Trophoblast cell (in vitro differentiated cells and primary cell): ENCODE measurements around the gene P3H2.
A peak's percentile ranks its signal among the peaks of the same experiment; 100 is the strongest.

ENCODE experiments used
- DNase-seq, 2 donors: peaks; one replicate each; pipeline ENCODE4 v3.0.0-alpha.2; 2016
- H2AFZ ChIP-seq: 2 replicates; pipeline ENCODE4 v1.6.1; 2013; ENCODE audit warnings: low read length, moderate library complexity, mild to moderate bottlenecking; ENCODE audit not compliant: insufficient read depth, poor library complexity
- H2AK5ac ChIP-seq: 2 replicates; pipeline ENCODE4 v1.6.1; 2013; ENCODE audit warnings: mild to moderate bottlenecking, low read length
- H2BK120ac ChIP-seq: 2 replicates; pipeline ENCODE4 v1.6.1; 2013; ENCODE audit warnings: low read length, mild to moderate bottlenecking, moderate library complexity; ENCODE audit not compliant: insufficient read depth, poor library complexity
- H2BK12ac ChIP-seq: 2 replicates; pipeline ENCODE4 v1.6.1; 2013; ENCODE audit warnings: mild to moderate bottlenecking, low read length, moderate library complexity
- H2BK5ac ChIP-seq: 2 replicates; pipeline ENCODE4 v1.6.1; 2013; ENCODE audit warnings: low read length, low read depth, moderate library complexity, mild to moderate bottlenecking; ENCODE audit not compliant: poor library complexity
- H3K14ac ChIP-seq: 2 replicates; pipeline ENCODE4 v1.6.1; 2013; ENCODE audit warnings: mild to moderate bottlenecking, low read length
- H3K18ac ChIP-seq: 2 replicates; pipeline ENCODE4 v1.6.1; 2013; ENCODE audit warnings: mild to moderate bottlenecking, low read length
- H3K23ac ChIP-seq: 2 replicates; pipeline ENCODE4 v1.6.1; 2013; ENCODE audit warnings: low read length
- H3K27ac ChIP-seq: 2 replicates; pipeline ENCODE4 v1.5.1; 2013; ENCODE audit warnings: low read depth, mild to moderate bottlenecking, inconsistent platforms, low read length, moderate library complexity
- H3K27me3 ChIP-seq: 2 replicates; pipeline ENCODE4 v1.6.1; 2013; ENCODE audit warnings: inconsistent platforms, mild to moderate bottlenecking, low read length, moderate library complexity; ENCODE audit not compliant: insufficient read depth
- H3K36me3 ChIP-seq, 2 experiments: 1 replicate in 1 of 2; 2 replicates in 1 of 2; pipeline ENCODE4 v1.6.1; 2013; ENCODE audit warnings: low read length in 2 of 2, mild to moderate bottlenecking in 2 of 2, moderate library complexity in 1 of 2; ENCODE audit not compliant: insufficient read depth in 2 of 2, control insufficient read depth in 1 of 2
- H3K4ac ChIP-seq: 2 replicates; pipeline ENCODE4 v1.6.1; 2013; ENCODE audit warnings: low read depth, mild to moderate bottlenecking, low read length, moderate library complexity
- H3K4me1 ChIP-seq, 2 experiments: 1 replicate in 1 of 2; 2 replicates in 1 of 2; pipeline ENCODE4 v1.6.1; 2013; ENCODE audit warnings: low read length in 2 of 2, mild to moderate bottlenecking in 2 of 2, moderate library complexity in 1 of 2; ENCODE audit not compliant: insufficient read depth in 2 of 2, control insufficient read depth in 1 of 2
- H3K4me2 ChIP-seq: 2 replicates; pipeline ENCODE4 v1.6.1; 2013; ENCODE audit warnings: inconsistent platforms, mild to moderate bottlenecking, low read length, moderate library complexity
- H3K4me3 ChIP-seq: 2 replicates; pipeline ENCODE4 v1.5.1; 2013; ENCODE audit warnings: mild to moderate bottlenecking, low read depth, low read length, inconsistent platforms
- H3K79me1 ChIP-seq: one replicate; pipeline ENCODE4 v1.6.1; 2013; ENCODE audit warnings: low read length
- H3K79me2 ChIP-seq: 2 replicates; pipeline ENCODE4 v1.6.1; 2013; ENCODE audit warnings: low read length, mild to moderate bottlenecking; ENCODE audit not compliant: control insufficient read depth, insufficient read depth, poor library complexity
- H3K9ac ChIP-seq: 2 replicates; pipeline ENCODE4 v1.6.1; 2013; ENCODE audit warnings: mild to moderate bottlenecking, low read length
- H3K9me3 ChIP-seq: 2 replicates; pipeline ENCODE4 v1.6.1; 2013; ENCODE audit warnings: low read depth, mild to moderate bottlenecking, control low read depth, inconsistent platforms, low read length; ENCODE audit not compliant: insufficient read depth
- H4K12ac ChIP-seq: 2 replicates; pipeline ENCODE4 v1.6.1; 2013; ENCODE audit warnings: low read depth, mild to moderate bottlenecking, low read length, moderate library complexity
- H4K8ac ChIP-seq: 2 replicates; pipeline ENCODE4 v1.6.1; 2013; ENCODE audit warnings: low read depth, mild to moderate bottlenecking, low read length, moderate library complexity
- H4K91ac ChIP-seq: one replicate; pipeline ENCODE4 v1.6.1; 2013; ENCODE audit warnings: low read depth, mild to moderate bottlenecking, low read length, moderate library complexity
- WGBS: extraction: QIAGEN DNeasy Blood & Tissue Kit; methylation state at CpG from one replicate; pipeline ENCODE4 v1.1.7; 2013; ENCODE audit warnings: missing lambda C conversion rate; ENCODE audit not compliant: insufficient read length, insufficient coverage; ENCODE audit errors: extremely low coverage; 5-methylcytosine and 5-hydroxymethylcytosine counted together

Gene P3H2

DNA sequence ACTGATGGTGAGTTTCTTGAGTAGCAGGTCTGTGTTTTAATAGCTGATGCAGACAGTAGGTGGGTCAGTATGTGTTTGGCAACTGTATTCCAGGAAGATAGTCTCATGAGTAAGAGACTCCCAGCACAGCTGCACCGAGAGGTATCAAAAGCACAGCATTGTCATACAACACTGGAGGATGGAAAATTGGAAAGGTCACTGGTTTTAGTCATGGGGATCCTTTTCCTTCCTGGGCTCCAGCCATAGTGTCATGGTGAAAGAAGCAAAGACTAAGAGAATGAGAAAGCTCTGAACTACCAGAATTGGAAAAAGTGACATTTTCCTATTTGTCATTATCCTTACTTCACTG, 61.5 kb downstream of the P3H2 start:
- H3K27ac ChIP-seq = peak overlapping the region; percentile 89
- no peaks in the 10 kb centered on the region for H3K27me3 ChIP-seq
- H3K4me1 ChIP-seq = peaks cover 8 to 9% of the 10 kb centered on the region in 2 experiments
- no peak overlapping the region for H3K9ac ChIP-seq
- no peak overlapping the region for H3K23ac ChIP-seq
- H2BK12ac ChIP-seq = peak overlapping the region; percentile 42
- no peak overlapping the region for H3K4me2 ChIP-seq
- no peak overlapping the region for H2AFZ ChIP-seq
- no peak overlapping the region for H3K14ac ChIP-seq
- H2BK5ac ChIP-seq = peak overlapping the region; percentile 27
- no peak overlapping the region for H4K12ac ChIP-seq
- H3K4me3 ChIP-seq = no peak overlapping the region
- peak overlapping the region; percentile 10 for H4K91ac ChIP-seq
- peak overlapping the region; percentile 6 for H3K4ac ChIP-seq
- H2BK120ac ChIP-seq = peak overlapping the region; percentile 21
- peaks cover 5% of the 10 kb centered on the region for H3K79me1 ChIP-seq
- no peaks in the 10 kb centered on the region for H3K36me3 ChIP-seq
- no peak overlapping the region for H3K18ac ChIP-seq
- no peaks in the 10 kb centered on the region for H3K79me2 ChIP-seq
- H3K9me3 ChIP-seq = no peaks in the 10 kb centered on the region
- DNase-seq = no peak
- WGBS = no CpG with 5 or more reads among the region's 1 CpG
- no peak overlapping the region for H4K8ac ChIP-seq
- no peak overlapping the region for H2AK5ac ChIP-seq

DNA sequence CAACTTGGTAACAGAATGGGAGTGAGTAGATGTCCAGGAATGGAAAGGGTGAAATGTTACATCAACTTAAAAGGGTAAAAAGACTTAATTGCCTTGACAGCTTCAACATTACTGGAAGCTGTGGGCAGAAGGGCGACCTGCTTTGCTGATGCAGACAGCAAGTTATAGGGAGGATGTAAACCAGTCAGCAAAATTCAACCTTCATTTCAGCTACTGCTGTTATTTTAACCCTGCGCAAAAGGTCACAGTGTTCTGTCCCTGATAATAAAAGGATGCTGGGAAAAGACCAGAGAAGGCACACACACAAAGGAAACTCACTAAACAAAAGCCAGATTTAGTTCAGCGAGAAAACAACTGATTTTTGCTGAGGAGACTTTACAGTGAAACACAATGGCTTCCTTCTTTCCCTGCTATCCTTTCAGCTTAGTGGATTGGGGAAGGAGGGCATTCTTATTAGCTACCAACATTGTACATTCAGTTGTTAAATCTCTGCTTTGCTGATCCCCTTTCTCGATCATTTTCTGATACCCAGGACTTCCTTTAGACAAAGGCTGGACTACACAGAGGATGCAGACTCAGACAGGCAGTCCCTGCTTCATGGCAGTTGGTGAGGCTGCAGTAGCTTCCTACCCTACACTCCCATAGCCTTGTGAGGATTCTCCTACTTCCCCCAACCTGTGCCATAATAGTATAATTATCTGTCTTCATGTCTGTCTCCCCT, 62.0 kb downstream of the P3H2 start:
- peak in 1 of 2 donors; percentile 15 for DNase-seq
- Histone ChIP-seq H3K36me3 (no peaks in the 10 kb centered on the region), H3K27me3 (no peaks in the 10 kb centered on the region)

DNA sequence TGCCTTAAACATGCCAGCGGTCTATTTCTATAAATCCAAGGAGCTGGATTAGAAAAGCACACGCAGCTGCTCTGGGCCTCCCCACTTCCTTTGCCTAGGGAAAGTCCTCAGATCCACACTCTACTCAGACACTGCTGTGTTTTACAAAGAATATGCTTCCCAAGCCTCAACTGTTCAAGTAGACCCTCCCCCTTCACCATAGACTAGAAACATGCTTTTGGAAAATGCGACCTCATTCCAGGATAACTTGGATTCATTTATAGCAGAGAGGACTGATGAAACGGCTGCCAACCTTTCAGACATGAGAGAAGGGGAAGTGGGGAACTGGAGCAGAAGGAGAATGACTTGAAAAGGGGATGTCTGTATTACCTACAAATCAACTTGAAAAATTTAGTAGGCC, 64.0 kb downstream of the P3H2 start:
- Histone ChIP-seq H3K4me2 (no peak overlapping the region), H3K9ac (no peak overlapping the region), H4K91ac (no peak overlapping the region), H3K9me3 (no peaks in the 10 kb centered on the region), H3K79me1 (peaks cover 5% of the 10 kb centered on the region), H2BK5ac (no peak overlapping the region), H3K27ac (no peak overlapping the region), H2AFZ (no peak overlapping the region), H3K4me1 (peaks cover 8 to 9% of the 10 kb centered on the region in 2 experiments), H3K4ac (no peak overlapping the region), H3K79me2 (no peaks in the 10 kb centered on the region), H2BK120ac (peak overlapping the region; percentile 35), H4K8ac (no peak overlapping the region), H3K14ac (no peak overlapping the region), H4K12ac (no peak overlapping the region), H2AK5ac (no peak overlapping the region), H3K4me3 (no peak overlapping the region), H3K23ac (no peak overlapping the region), H2BK12ac (peak overlapping the region; percentile 38), H3K27me3 (no peaks in the 10 kb centered on the region), H3K18ac (no peak overlapping the region), H3K36me3 (no peaks in the 10 kb centered on the region)
- no CpG with 5 or more reads among the region's 4 CpGs for WGBS
- DNase-seq = no peak

More for the DNA sequence above, 62.0 kb downstream of the P3H2 start:
- Histone ChIP-seq H3K27ac (peak overlapping the region; percentile 89), H3K9ac (no peak overlapping the region), H2BK5ac (peak overlapping the region; percentile 22), H3K4me3 (no peak overlapping the region), H3K14ac (no peak overlapping the region), H2AFZ (no peak overlapping the region), H3K18ac (no peak overlapping the region), H3K4me1 (peaks cover 8 to 9% of the 10 kb centered on the region in 2 experiments), H2BK120ac (peak overlapping the region; percentile 21), H4K12ac (no peak overlapping the region), H3K79me1 (peaks cover 5% of the 10 kb centered on the region), H3K79me2 (no peaks in the 10 kb centered on the region), H4K91ac (peak overlapping the region; percentile 66), H4K8ac (peak overlapping the region; percentile 8), H3K4ac (peak overlapping the region; percentile 6), H3K9me3 (no peaks in the 10 kb centered on the region), H3K23ac (no peak overlapping the region), H3K4me2 (peak overlapping the region; percentile 22), H2BK12ac (peak overlapping the region; percentile 25), H2AK5ac (no peak overlapping the region)
- no CpG with 5 or more reads among the region's 4 CpGs for WGBS

- Histone ChIP-seq H2AFZ (no peak overlapping the region), H3K18ac (no peak overlapping the region), H3K4me1 (peaks cover 8 to 11% of the 10 kb centered on the region in 2 experiments), H4K8ac (no peak overlapping the region), H4K91ac (no peak overlapping the region), H3K27ac (no peak overlapping the region), H2BK5ac (no peak overlapping the region), H3K9me3 (no peaks in the 10 kb centered on the region), H3K14ac (peak overlapping the region; percentile 65), H3K79me2 (no peaks in the 10 kb centered on the region), H3K23ac (no peak overlapping the region), H3K36me3 (no peaks in the 10 kb centered on the region), H3K4me3 (no peak overlapping the region), H3K4me2 (no peak overlapping the region), H2BK120ac (no peak overlapping the region), H3K4ac (no peak overlapping the region), H3K79me1 (peaks cover 5% of the 10 kb centered on the region), H2BK12ac (peak overlapping the region; percentile 85), H2AK5ac (no peak overlapping the region), H4K12ac (no peak overlapping the region), H3K9ac (no peak overlapping the region), H3K27me3 (no peaks in the 10 kb centered on the region)
- no CpG with 5 or more reads among the region's 4 CpGs for WGBS
- DNase-seq = no peak
Measured at GRCh38 chr3:190055773-190056172, 64.9 kb downstream of the P3H2 start.
